Measurements from ENCODE around the gene ITGAD.

ITGAD gene

GRCh38 chr16:31356566-31357323, 36.4 kb upstream of the ITGAD start:
- H3K4me1 ChIP-seq (ENCODE audit: control insufficient read depth, insufficient read depth, low read length): peaks cover 5% of the 10 kb centered on the region
- H3K27me3 ChIP-seq (ENCODE audit: control insufficient read depth, insufficient read depth, low read length): peaks cover under 1% of the 10 kb centered on the region
- H3K4me3 ChIP-seq (ENCODE audit: low read length): no peak overlapping the region
- H3K9me3 ChIP-seq (replicated peaks; ENCODE audit: low read length): no peaks in the 10 kb centered on the region
- no peaks in the 10 kb centered on the region for H3K36me3 ChIP-seq (ENCODE audit: insufficient read depth, low read length)
- H3K4me2 ChIP-seq (ENCODE audit: low read length): no peak overlapping the region
- H3K9ac ChIP-seq (ENCODE audit: low read depth, low read length): no peak overlapping the region

GRCh38 chr16:31357324-31358109, 35.6 kb upstream of the ITGAD start:
- Histone ChIP-seq H3K4me2 (ENCODE audit: low read length) (no peak overlapping the region), H3K9ac (ENCODE audit: low read depth, low read length) (no peak overlapping the region), H3K4me3 (ENCODE audit: low read length) (no peak overlapping the region), H3K9me3 (replicated peaks; ENCODE audit: low read length) (no peaks in the 10 kb centered on the region), H3K36me3 (ENCODE audit: insufficient read depth, low read length) (no peaks in the 10 kb centered on the region), H3K27me3 (ENCODE audit: control insufficient read depth, insufficient read depth, low read length) (no peaks in the 10 kb centered on the region), H3K4me1 (ENCODE audit: control insufficient read depth, insufficient read depth, low read length) (peaks cover 5% of the 10 kb centered on the region)

GRCh38 chr16:31360251-31360650, 32.9 kb upstream of the ITGAD start:
- Histone ChIP-seq H3K27me3 (ENCODE audit: control insufficient read depth, insufficient read depth, low read length) (no peaks in the 10 kb centered on the region), H3K9ac (ENCODE audit: low read depth, low read length) (no peak overlapping the region), H3K9me3 (replicated peaks; ENCODE audit: low read length) (no peaks in the 10 kb centered on the region), H3K4me2 (ENCODE audit: low read length) (no peak overlapping the region), H3K36me3 (ENCODE audit: insufficient read depth, low read length) (no peaks in the 10 kb centered on the region), H3K4me3 (ENCODE audit: low read length) (no peak overlapping the region), H3K4me1 (ENCODE audit: control insufficient read depth, insufficient read depth, low read length) (no peaks in the 10 kb centered on the region)

GRCh38 chr16:31361201-31362110, 31.7 kb upstream of the ITGAD start:
- no peaks in the 10 kb centered on the region for H3K27me3 ChIP-seq (ENCODE audit: control insufficient read depth, insufficient read depth, low read length)
- no peaks in the 10 kb centered on the region for H3K9me3 ChIP-seq (replicated peaks; ENCODE audit: low read length)
- no peaks in the 10 kb centered on the region for H3K36me3 ChIP-seq (ENCODE audit: insufficient read depth, low read length)
- no peaks in the 10 kb centered on the region for H3K4me1 ChIP-seq (ENCODE audit: control insufficient read depth, insufficient read depth, low read length)
- H3K4me3 ChIP-seq (ENCODE audit: low read length): no peak overlapping the region
- no peak overlapping the region for H3K9ac ChIP-seq (ENCODE audit: low read depth, low read length)
- H3K4me2 ChIP-seq (ENCODE audit: low read length): no peak overlapping the region

- Histone ChIP-seq H3K4me3 (ENCODE audit: low read length) (no peak overlapping the region), H3K4me1 (ENCODE audit: control insufficient read depth, insufficient read depth, low read length) (no peaks in the 10 kb centered on the region), H3K27me3 (ENCODE audit: control insufficient read depth, insufficient read depth, low read length) (no peaks in the 10 kb centered on the region), H3K9me3 (replicated peaks; ENCODE audit: low read length) (no peaks in the 10 kb centered on the region), H3K4me2 (ENCODE audit: low read length) (no peak overlapping the region), H3K9ac (ENCODE audit: low read depth, low read length) (no peak overlapping the region), H3K36me3 (ENCODE audit: insufficient read depth, low read length) (no peaks in the 10 kb centered on the region)
Observed at GRCh38 chr16:31362476-31363405, 30.4 kb upstream of the ITGAD start.

- no peak overlapping the region for H3K9ac ChIP-seq (ENCODE audit: low read depth, low read length)
- H3K4me1 ChIP-seq (ENCODE audit: control insufficient read depth, insufficient read depth, low read length): no peaks in the 10 kb centered on the region
- H3K4me2 ChIP-seq (ENCODE audit: low read length): no peak overlapping the region
- H3K36me3 ChIP-seq (ENCODE audit: insufficient read depth, low read length): no peaks in the 10 kb centered on the region
- H3K9me3 ChIP-seq (replicated peaks; ENCODE audit: low read length): no peaks in the 10 kb centered on the region
- no peak overlapping the region for H3K4me3 ChIP-seq (ENCODE audit: low read length)
- no peaks in the 10 kb centered on the region for H3K27me3 ChIP-seq (ENCODE audit: control insufficient read depth, insufficient read depth, low read length)
Observed at GRCh38 chr16:31363721-31364120, 29.4 kb upstream of the ITGAD start.

GRCh38 chr16:31364421-31364820, 28.7 kb upstream of the ITGAD start:
- H3K9ac ChIP-seq (ENCODE audit: low read depth, low read length): no peak overlapping the region
- no peaks in the 10 kb centered on the region for H3K36me3 ChIP-seq (ENCODE audit: insufficient read depth, low read length)
- H3K4me3 ChIP-seq (ENCODE audit: low read length): no peak overlapping the region
- no peaks in the 10 kb centered on the region for H3K27me3 ChIP-seq (ENCODE audit: control insufficient read depth, insufficient read depth, low read length)
- H3K9me3 ChIP-seq (replicated peaks; ENCODE audit: low read length): no peaks in the 10 kb centered on the region
- H3K4me2 ChIP-seq (ENCODE audit: low read length): no peak overlapping the region
- H3K4me1 ChIP-seq (ENCODE audit: control insufficient read depth, insufficient read depth, low read length): no peaks in the 10 kb centered on the region

GRCh38 chr16:31365131-31365865, 27.8 kb upstream of the ITGAD start:
- Histone ChIP-seq H3K9me3 (replicated peaks; ENCODE audit: low read length) (no peaks in the 10 kb centered on the region), H3K4me1 (ENCODE audit: control insufficient read depth, insufficient read depth, low read length) (no peaks in the 10 kb centered on the region), H3K27me3 (ENCODE audit: control insufficient read depth, insufficient read depth, low read length) (peaks cover 2% of the 10 kb centered on the region), H3K4me2 (ENCODE audit: low read length) (no peak overlapping the region), H3K9ac (ENCODE audit: low read depth, low read length) (no peak overlapping the region), H3K36me3 (ENCODE audit: insufficient read depth, low read length) (no peaks in the 10 kb centered on the region), H3K4me3 (ENCODE audit: low read length) (no peak overlapping the region)

GRCh38 chr16:31367853-31368252, 25.3 kb upstream of the ITGAD start:
- Histone ChIP-seq H3K36me3 (ENCODE audit: insufficient read depth, low read length) (no peaks in the 10 kb centered on the region), H3K9me3 (replicated peaks; ENCODE audit: low read length) (no peaks in the 10 kb centered on the region), H3K9ac (ENCODE audit: low read depth, low read length) (no peak overlapping the region), H3K27me3 (ENCODE audit: control insufficient read depth, insufficient read depth, low read length) (peaks cover 8% of the 10 kb centered on the region), H3K4me1 (ENCODE audit: control insufficient read depth, insufficient read depth, low read length) (no peaks in the 10 kb centered on the region), H3K4me3 (ENCODE audit: low read length) (no peak overlapping the region), H3K4me2 (ENCODE audit: low read length) (no peak overlapping the region)

GRCh38 chr16:31371008-31371407, 22.1 kb upstream of the ITGAD start:
- Histone ChIP-seq H3K4me2 (ENCODE audit: low read length) (no peak overlapping the region), H3K9ac (ENCODE audit: low read depth, low read length) (no peak overlapping the region), H3K27me3 (ENCODE audit: control insufficient read depth, insufficient read depth, low read length) (peaks cover 13% of the 10 kb centered on the region), H3K9me3 (replicated peaks; ENCODE audit: low read length) (no peaks in the 10 kb centered on the region), H3K4me1 (ENCODE audit: control insufficient read depth, insufficient read depth, low read length) (no peaks in the 10 kb centered on the region), H3K36me3 (ENCODE audit: insufficient read depth, low read length) (no peaks in the 10 kb centered on the region), H3K4me3 (ENCODE audit: low read length) (no peak overlapping the region)
